PFSK-1 (cell line): Measurements from ENCODE around the gene DCLRE1B.

Experiments used
- POLR2AphosphoS5 ChIP-seq: IDR thresholded peaks from 2 replicates; pipeline ENCODE4 v1.6.1; 2012; ENCODE audit warnings: low read depth, mild to moderate bottlenecking, control low read depth, low read length, moderate library complexity
- REST ChIP-seq, 2 experiments: IDR thresholded peaks; 2 replicates each; pipeline versions ENCODE4 v1.6.1 to v1.8.0; 2011 to 2012; ENCODE audit warnings: low read depth in 2 of 2, low read length in 2 of 2, control low read depth in 1 of 2, inconsistent platforms in 1 of 2, mild to moderate bottlenecking in 1 of 2, moderate library complexity in 1 of 2; ENCODE audit not compliant: insufficient read depth in 1 of 2

- TF ChIP-seq POLR2AphosphoS5 = no peak
- TF ChIP-seq REST (IDR thresholded peaks at IDR 0.05; ENCODE audit: insufficient read depth in 1 of 2, low read depth in 2 of 2, low read length in 2 of 2) = no peak
Observed at GRCh38 chr1:113945329-113945728, 40.2 kb downstream of the DCLRE1B start.
